GM12874 (cell line): ENCODE results near the gene KMT2E.

Experiments
- CTCF ChIP-seq: IDR thresholded peaks from 2 replicates; pipeline ENCODE4 v1.5.1; 2011; ENCODE audit warnings: low read depth, mild to moderate bottlenecking, control low read depth, low read length, moderate library complexity; ENCODE audit not compliant: insufficient read depth

Gene KMT2E

GRCh38 chr7:104979167-104979841, 34.7 kb upstream of the KMT2E start:
- no peak for TF ChIP-seq CTCF

GRCh38 chr7:104980440-104980839, 33.6 kb upstream of the KMT2E start:
- TF ChIP-seq CTCF, result no peak

- peak; percentile 40; the same call in 1 of the 2 replicates for TF ChIP-seq CTCF
These were observed 32.9 kb upstream of the KMT2E start for GRCh38 chr7:104980841-104981671.

GRCh38 chr7:104981672-104982037, 32.4 kb upstream of the KMT2E start:
- no peak for TF ChIP-seq CTCF

- no peak for TF ChIP-seq CTCF
These were observed 31.5 kb upstream of the KMT2E start for GRCh38 chr7:104982308-104983075.

GRCh38 chr7:104983076-104983577, 30.9 kb upstream of the KMT2E start:
- TF ChIP-seq CTCF, result no peak
